Measurements from ENCODE around the gene TRAF3IP1. TPM values are rescaled to one million over a fixed set of nuclear protein-coding genes. Genes with fewer than 3 reads are reported as not detected.

Gene TRAF3IP1
- total and polyA plus RNA-seq, 9 donors: 4.4 to 11.5 (median 8.3) TPM

- peak overlapping the region; percentile 29 for H3K27ac ChIP-seq (ENCODE audit: low read length)
- H3K9me3 ChIP-seq (replicated peaks; ENCODE audit: control insufficient read depth, low read depth, low read length): no peaks in the 10 kb centered on the region
- H3K4me3 ChIP-seq (ENCODE audit: low read length): no peak overlapping the region
- H3K36me3 ChIP-seq (ENCODE audit: control insufficient read depth, insufficient read depth, low read length): peaks cover 11% of the 10 kb centered on the region
- DNase-seq: peak; percentile 57
- 90% methylated on average over 5 of the region's 11 CpGs for WGBS (ENCODE audit: insufficient coverage)
- H3K27me3 ChIP-seq (ENCODE audit: control insufficient read depth, insufficient read depth, low read length): no peaks in the 10 kb centered on the region
- H3K4me1 ChIP-seq (ENCODE audit: control insufficient read depth, insufficient read depth, low read length): peaks cover 11% of the 10 kb centered on the region
Observed at GRCh38 chr2:238378230-238379095, 58.1 kb downstream of the TRAF3IP1 start.

GRCh38 chr2:238379096-238379810 lies 58.9 kb downstream of the TRAF3IP1 start:
- DNase-seq: no peak

GRCh38 chr2:238380336-238380735 lies 60.0 kb downstream of the TRAF3IP1 start:
- H3K4me3 ChIP-seq (ENCODE audit: low read length): no peak overlapping the region
- no peak for DNase-seq
- H3K27me3 ChIP-seq (ENCODE audit: control insufficient read depth, insufficient read depth, low read length): no peaks in the 10 kb centered on the region
- peaks cover 11% of the 10 kb centered on the region for H3K4me1 ChIP-seq (ENCODE audit: control insufficient read depth, insufficient read depth, low read length)
- peaks cover 11% of the 10 kb centered on the region for H3K36me3 ChIP-seq (ENCODE audit: control insufficient read depth, insufficient read depth, low read length)
- H3K9me3 ChIP-seq (replicated peaks; ENCODE audit: control insufficient read depth, low read depth, low read length): no peaks in the 10 kb centered on the region
- WGBS (ENCODE audit: insufficient coverage): 43% methylated on average over 1 of the region's 7 CpGs
- H3K27ac ChIP-seq (ENCODE audit: low read length): no peak overlapping the region

More at GRCh38 chr2:238379096-238379810, 58.9 kb downstream of the TRAF3IP1 start:
- WGBS (ENCODE audit: insufficient coverage): 63% methylated on average over 12 of the region's 15 CpGs
- H3K4me1 ChIP-seq (ENCODE audit: control insufficient read depth, insufficient read depth, low read length): peaks cover 11% of the 10 kb centered on the region
- no peak overlapping the region for H3K4me3 ChIP-seq (ENCODE audit: low read length)
- H3K27ac ChIP-seq (ENCODE audit: low read length): no peak overlapping the region
- no peaks in the 10 kb centered on the region for H3K9me3 ChIP-seq (replicated peaks; ENCODE audit: control insufficient read depth, low read depth, low read length)
- no peaks in the 10 kb centered on the region for H3K27me3 ChIP-seq (ENCODE audit: control insufficient read depth, insufficient read depth, low read length)
- H3K36me3 ChIP-seq (ENCODE audit: control insufficient read depth, insufficient read depth, low read length): peaks cover 11% of the 10 kb centered on the region

GRCh38 chr2:238380785-238381184 lies 60.5 kb downstream of the TRAF3IP1 start:
- DNase-seq: no peak
- H3K4me3 ChIP-seq (ENCODE audit: low read length): no peak overlapping the region
- no peak overlapping the region for H3K27ac ChIP-seq (ENCODE audit: low read length)
- peaks cover 11% of the 10 kb centered on the region for H3K4me1 ChIP-seq (ENCODE audit: control insufficient read depth, insufficient read depth, low read length)
- H3K36me3 ChIP-seq (ENCODE audit: control insufficient read depth, insufficient read depth, low read length): peaks cover 11% of the 10 kb centered on the region
- WGBS (ENCODE audit: insufficient coverage): no CpG with 5 or more reads among the region's 1 CpG
- no peaks in the 10 kb centered on the region for H3K9me3 ChIP-seq (replicated peaks; ENCODE audit: control insufficient read depth, low read depth, low read length)
- no peaks in the 10 kb centered on the region for H3K27me3 ChIP-seq (ENCODE audit: control insufficient read depth, insufficient read depth, low read length)

- Histone ChIP-seq H3K4me3 (ENCODE audit: low read length) (no peak overlapping the region), H3K27ac (ENCODE audit: low read length) (no peak overlapping the region), H3K4me1 (ENCODE audit: control insufficient read depth, insufficient read depth, low read length) (peaks cover 11% of the 10 kb centered on the region), H3K36me3 (ENCODE audit: control insufficient read depth, insufficient read depth, low read length) (peaks cover 11% of the 10 kb centered on the region), H3K9me3 (replicated peaks; ENCODE audit: control insufficient read depth, low read depth, low read length) (no peaks in the 10 kb centered on the region), H3K27me3 (ENCODE audit: control insufficient read depth, insufficient read depth, low read length) (no peaks in the 10 kb centered on the region)
- WGBS (ENCODE audit: insufficient coverage): 96% methylated on average over 13 of the region's 16 CpGs
- DNase-seq: no peak
Observed at GRCh38 chr2:238381341-238382115, 61.2 kb downstream of the TRAF3IP1 start.

- H3K27me3 ChIP-seq (ENCODE audit: control insufficient read depth, insufficient read depth, low read length): no peaks in the 10 kb centered on the region
- 79% methylated on average over 2 of the region's 5 CpGs for WGBS (ENCODE audit: insufficient coverage)
- H3K4me1 ChIP-seq (ENCODE audit: control insufficient read depth, insufficient read depth, low read length): peaks cover 11% of the 10 kb centered on the region
- DNase-seq: no peak
- no peaks in the 10 kb centered on the region for H3K9me3 ChIP-seq (replicated peaks; ENCODE audit: control insufficient read depth, low read depth, low read length)
- no peak overlapping the region for H3K4me3 ChIP-seq (ENCODE audit: low read length)
- peaks cover 11% of the 10 kb centered on the region for H3K36me3 ChIP-seq (ENCODE audit: control insufficient read depth, insufficient read depth, low read length)
- no peak overlapping the region for H3K27ac ChIP-seq (ENCODE audit: low read length)
Observed at GRCh38 chr2:238382381-238382781, 62.1 kb downstream of the TRAF3IP1 start.

GRCh38 chr2:238383135-238383534 lies 62.8 kb downstream of the TRAF3IP1 start:
- Histone ChIP-seq H3K4me1 (ENCODE audit: control insufficient read depth, insufficient read depth, low read length) (peaks cover 11% of the 10 kb centered on the region), H3K4me3 (ENCODE audit: low read length) (no peak overlapping the region), H3K27ac (ENCODE audit: low read length) (no peak overlapping the region), H3K27me3 (ENCODE audit: control insufficient read depth, insufficient read depth, low read length) (no peaks in the 10 kb centered on the region), H3K36me3 (ENCODE audit: control insufficient read depth, insufficient read depth, low read length) (peaks cover 11% of the 10 kb centered on the region), H3K9me3 (replicated peaks; ENCODE audit: control insufficient read depth, low read depth, low read length) (no peaks in the 10 kb centered on the region)
- no peak for DNase-seq
- 94% methylated on average over 3 of the region's 5 CpGs for WGBS (ENCODE audit: insufficient coverage)

GRCh38 chr2:238383743-238384380 lies 63.5 kb downstream of the TRAF3IP1 start:
- Histone ChIP-seq H3K4me1 (ENCODE audit: control insufficient read depth, insufficient read depth, low read length) (peaks cover 7% of the 10 kb centered on the region), H3K36me3 (ENCODE audit: control insufficient read depth, insufficient read depth, low read length) (peaks cover 11% of the 10 kb centered on the region), H3K4me3 (ENCODE audit: low read length) (no peak overlapping the region), H3K27ac (ENCODE audit: low read length) (no peak overlapping the region), H3K9me3 (replicated peaks; ENCODE audit: control insufficient read depth, low read depth, low read length) (no peaks in the 10 kb centered on the region), H3K27me3 (ENCODE audit: control insufficient read depth, insufficient read depth, low read length) (no peaks in the 10 kb centered on the region)
- no peak for DNase-seq
- 85% methylated on average over 2 of the region's 7 CpGs for WGBS (ENCODE audit: insufficient coverage)

GRCh38 chr2:238387332-238387731 lies 67.0 kb downstream of the TRAF3IP1 start:
- Histone ChIP-seq H3K27me3 (ENCODE audit: control insufficient read depth, insufficient read depth, low read length) (no peaks in the 10 kb centered on the region), H3K9me3 (replicated peaks; ENCODE audit: control insufficient read depth, low read depth, low read length) (no peaks in the 10 kb centered on the region), H3K4me1 (ENCODE audit: control insufficient read depth, insufficient read depth, low read length) (peaks cover 6% of the 10 kb centered on the region), H3K36me3 (ENCODE audit: control insufficient read depth, insufficient read depth, low read length) (peaks cover 7% of the 10 kb centered on the region), H3K27ac (ENCODE audit: low read length) (no peak overlapping the region), H3K4me3 (ENCODE audit: low read length) (no peak overlapping the region)
- WGBS (ENCODE audit: insufficient coverage): no CpG with 5 or more reads among the region's 4 CpGs
- DNase-seq: no peak

Measured in muscle of leg (tissue), 11 donors.